Kidney (tissue), 14 donors: ENCODE results near the gene TRIM26. TPM values are rescaled to one million over a fixed set of nuclear protein-coding genes. Genes with fewer than 3 reads are reported as not detected.
A peak's percentile ranks its signal among the peaks of the same experiment; 100 is the strongest.

ENCODE experiments used
- DNase-seq, 5 donors: peaks; one replicate each; pipeline ENCODE4 v3.0.0-alpha.2; 2013 to 2020
- FAIRE-seq: peaks from 2 replicates; lab custom pipeline; 2012; peaks lifted over from hg19 to GRCh38; lab: Jason Lieb, UNC
- H3K27ac ChIP-seq, 2 donors: one replicate each; pipeline ENCODE4 v1.7.0; 2013; ENCODE audit warnings: low read depth in 2 of 2, low read length in 2 of 2, inconsistent platforms in 1 of 2
- H3K27me3 ChIP-seq: one replicate; pipeline ENCODE4 v1.7.1; 2013; ENCODE audit warnings: low read length, inconsistent platforms; ENCODE audit not compliant: control insufficient read depth, insufficient read depth
- H3K36me3 ChIP-seq, 3 donors: one replicate each; pipeline versions ENCODE4 v1.7.0 to v1.7.1; 2013; ENCODE audit warnings: low read length in 3 of 3, control low read depth in 1 of 3, inconsistent platforms in 1 of 3; ENCODE audit not compliant: insufficient read depth in 3 of 3, control insufficient read depth in 2 of 3
- H3K4me1 ChIP-seq, 3 donors: one replicate each; pipeline versions ENCODE4 v1.7.0 to v1.7.1; 2013; ENCODE audit warnings: low read length in 3 of 3, inconsistent platforms in 1 of 3, low read depth in 1 of 3; ENCODE audit not compliant: control insufficient read depth in 2 of 3, insufficient read depth in 2 of 3
- H3K4me3 ChIP-seq, 3 donors: one replicate each; pipeline versions ENCODE4 v1.7.0 to v1.8.1; 2013; ENCODE audit warnings: low read length in 3 of 3, control low read depth in 1 of 3, inconsistent platforms in 1 of 3
- H3K9ac ChIP-seq, 3 donors: one replicate each; pipeline versions ENCODE4 v1.7.0 to v1.7.1; 2013; ENCODE audit warnings: low read length in 3 of 3, control low read depth in 1 of 3, inconsistent platforms in 1 of 3
- H3K9me3 ChIP-seq, 3 donors: one replicate each; pipeline versions ENCODE4 v1.7.0 to v1.7.1; 2013; ENCODE audit warnings: low read length in 3 of 3, control low read depth in 1 of 3, inconsistent platforms in 1 of 3; ENCODE audit not compliant: control insufficient read depth in 2 of 3, insufficient read depth in 1 of 3
- intact Hi-C: fragments of 100-400 bp; cut with DNase I; formaldehyde crosslinking; loops from one replicate; pipeline ENCODE4 v1.11.1; 2022
- polyA plus RNA-seq: library from polyadenylated mRNA; stranded (reverse); fragments of 350-450 nt; fragmentation: Illumina TruSeq; extraction: RNeasy Lipid Tissue Mini Kit (QIAGEN cat#74804); gene quantifications from one replicate; pipeline ENCODE4 v1.2.3, GENCODE V29; 2014; ENCODE audit warnings: low read depth, low replicate concordance; ENCODE audit not compliant: insufficient read depth
- total RNA-seq: library from RNA; stranded (reverse); fragmentation: NEBNext Ultra II Directional; extraction: Animal tissue kit (Norgen Biotek cat#: 25700); gene quantifications from one replicate; pipeline ENCODE4 v1.2.1, GENCODE V29; 2021
- TF ChIP-seq, protein P1 (sequence below): IDR thresholded peaks from 3 replicates; pipeline ENCODE4 v1.5.1; 2012; ENCODE audit warnings: mild to moderate bottlenecking, moderate library complexity, borderline replicate concordance; ENCODE audit not compliant: insufficient read depth; ENCODE audit errors: extremely low read depth
- donor health status: control.
- donor health status: control.
- donor health status: control.
- donor health status: control.
- donor health status: control.
- donor health status: DM: yes; HTN: yes; CAD: no.
- donor health status: Normal renal cell carcinoma (clear cell type).

The TRIM26 gene
- total and polyA plus RNA-seq, 2 donors from 2014 or later, result 28.0 to 63.9 TPM

DNA sequence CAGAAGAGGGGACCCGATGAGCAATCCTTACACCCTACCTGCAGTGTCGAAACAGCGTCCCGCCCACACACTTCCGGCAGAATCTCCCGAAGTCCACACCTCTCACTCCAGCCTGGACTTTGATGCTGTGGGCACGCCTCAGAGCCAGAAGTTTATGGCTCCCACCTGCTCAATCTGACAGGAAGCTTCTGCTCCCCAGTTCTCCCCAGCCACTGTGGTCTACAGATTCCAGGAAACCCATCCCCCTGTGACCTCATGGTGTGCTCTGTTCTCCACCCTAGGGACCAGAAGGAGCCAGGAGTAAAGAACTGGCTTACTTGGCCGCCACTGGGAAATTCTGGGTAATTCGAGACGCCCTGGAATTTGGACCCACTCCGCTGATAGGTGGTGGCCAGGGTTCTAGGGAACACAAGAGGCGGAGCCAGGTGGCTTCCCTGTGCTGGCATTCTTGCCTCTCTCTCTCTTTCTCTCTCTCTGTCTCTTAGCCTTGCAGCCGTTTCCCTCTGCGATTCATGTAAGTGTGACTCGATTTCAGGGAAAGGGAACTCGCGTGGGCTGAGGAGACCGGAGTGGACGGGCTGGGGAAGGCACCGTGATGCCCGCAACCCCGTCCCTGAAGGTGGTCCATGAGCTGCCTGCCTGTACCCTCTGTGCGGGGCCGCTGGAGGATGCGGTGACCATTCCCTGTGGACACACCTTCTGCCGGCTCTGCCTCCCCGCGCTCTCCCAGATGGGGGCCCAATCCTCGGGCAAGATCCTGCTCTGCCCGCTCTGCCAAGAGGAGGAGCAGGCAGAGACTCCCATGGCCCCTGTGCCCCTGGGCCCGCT, 49.9 kb downstream of the TRIM26 start, which contains the start of gene TRIM15:
Gene TRIM15 (plus strand): TSS at position 457 of the 828 bp plus-strand sequence. CDS start 139 bp downstream, at position 596.
- H3K36me3 ChIP-seq, result peaks cover 0 to 4% (median 4%) of the 10 kb centered on the region in 3 donors
- H3K9me3 ChIP-seq, result no peaks in the 10 kb centered on the region
- TF ChIP-seq, protein P1, sequence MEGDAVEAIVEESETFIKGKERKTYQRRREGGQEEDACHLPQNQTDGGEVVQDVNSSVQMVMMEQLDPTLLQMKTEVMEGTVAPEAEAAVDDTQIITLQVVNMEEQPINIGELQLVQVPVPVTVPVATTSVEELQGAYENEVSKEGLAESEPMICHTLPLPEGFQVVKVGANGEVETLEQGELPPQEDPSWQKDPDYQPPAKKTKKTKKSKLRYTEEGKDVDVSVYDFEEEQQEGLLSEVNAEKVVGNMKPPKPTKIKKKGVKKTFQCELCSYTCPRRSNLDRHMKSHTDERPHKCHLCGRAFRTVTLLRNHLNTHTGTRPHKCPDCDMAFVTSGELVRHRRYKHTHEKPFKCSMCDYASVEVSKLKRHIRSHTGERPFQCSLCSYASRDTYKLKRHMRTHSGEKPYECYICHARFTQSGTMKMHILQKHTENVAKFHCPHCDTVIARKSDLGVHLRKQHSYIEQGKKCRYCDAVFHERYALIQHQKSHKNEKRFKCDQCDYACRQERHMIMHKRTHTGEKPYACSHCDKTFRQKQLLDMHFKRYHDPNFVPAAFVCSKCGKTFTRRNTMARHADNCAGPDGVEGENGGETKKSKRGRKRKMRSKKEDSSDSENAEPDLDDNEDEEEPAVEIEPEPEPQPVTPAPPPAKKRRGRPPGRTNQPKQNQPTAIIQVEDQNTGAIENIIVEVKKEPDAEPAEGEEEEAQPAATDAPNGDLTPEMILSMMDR, result no peak
- intact Hi-C loops, result no loop called here
- FAIRE-seq, result no peak
- peaks cover 2% of the 10 kb centered on the region for H3K27me3 ChIP-seq
- H3K9ac ChIP-seq, result peak within 1 kb of the TSS in 1 of 3 donors; percentile 63
- peak within 1 kb of the TSS; percentile 62 to 89 for H3K27ac ChIP-seq
- DNase-seq, result no peak
- peak within 1 kb of the TSS in 2 of 3 donors; percentile 66 to 67 for H3K4me3 ChIP-seq
- H3K4me1 ChIP-seq, result no peaks in the 10 kb centered on the region

DNA sequence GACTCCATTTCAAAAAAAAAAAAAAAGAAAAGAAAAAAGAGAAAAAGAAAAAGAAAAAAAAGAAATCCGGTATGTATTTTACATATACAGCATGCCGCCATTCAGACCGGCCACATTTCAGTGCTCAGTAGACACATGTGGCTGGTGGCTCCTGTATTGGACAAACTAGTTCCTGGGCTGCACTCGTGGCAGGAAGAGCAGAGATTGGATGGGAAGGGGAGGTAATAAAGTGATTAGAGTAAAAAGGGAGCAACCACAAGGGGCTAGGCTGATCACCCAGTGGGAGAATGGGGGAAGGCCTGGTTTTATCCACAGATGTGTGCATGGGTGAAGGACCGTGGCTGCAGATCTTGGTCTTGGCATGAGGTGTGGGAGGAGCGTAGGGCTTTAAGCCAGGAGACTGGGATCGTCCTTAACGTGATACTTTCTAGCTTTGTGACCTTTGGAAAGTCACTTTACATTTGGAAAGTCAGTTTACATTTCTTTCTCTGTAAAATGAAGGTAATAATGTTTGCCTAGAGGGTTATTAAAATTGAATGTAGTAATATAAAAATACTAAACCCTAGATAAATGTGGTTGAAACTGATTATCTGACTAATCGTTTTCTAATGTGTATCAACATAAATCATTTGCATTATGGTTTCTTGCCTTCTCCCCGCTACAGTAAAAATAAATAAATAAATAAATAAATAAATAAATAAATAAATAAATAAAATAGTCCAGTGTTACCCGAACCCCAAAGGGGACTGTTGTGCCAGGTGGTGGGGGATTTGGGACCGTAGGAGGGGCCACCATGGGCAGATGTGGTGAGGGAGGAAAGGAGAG, 50.7 kb downstream of the TRIM26 start:
- Histone ChIP-seq H3K27me3 (no peaks in the 10 kb centered on the region), H3K9me3 (no peaks in the 10 kb centered on the region), H3K36me3 (peaks cover 0 to 2% (median 0%) of the 10 kb centered on the region in 3 donors), H3K4me3 (peak overlapping the region in 2 of 3 donors; percentile 40 to 66), H3K27ac (peak overlapping the region in 1 of 2 donors; percentile 89), H3K9ac (no peak overlapping the region), H3K4me1 (no peaks in the 10 kb centered on the region)
- no peak for FAIRE-seq
- DNase-seq, result no peak
- intact Hi-C loops, result no loop called here
- TF ChIP-seq, protein P1, result no peak

DNA sequence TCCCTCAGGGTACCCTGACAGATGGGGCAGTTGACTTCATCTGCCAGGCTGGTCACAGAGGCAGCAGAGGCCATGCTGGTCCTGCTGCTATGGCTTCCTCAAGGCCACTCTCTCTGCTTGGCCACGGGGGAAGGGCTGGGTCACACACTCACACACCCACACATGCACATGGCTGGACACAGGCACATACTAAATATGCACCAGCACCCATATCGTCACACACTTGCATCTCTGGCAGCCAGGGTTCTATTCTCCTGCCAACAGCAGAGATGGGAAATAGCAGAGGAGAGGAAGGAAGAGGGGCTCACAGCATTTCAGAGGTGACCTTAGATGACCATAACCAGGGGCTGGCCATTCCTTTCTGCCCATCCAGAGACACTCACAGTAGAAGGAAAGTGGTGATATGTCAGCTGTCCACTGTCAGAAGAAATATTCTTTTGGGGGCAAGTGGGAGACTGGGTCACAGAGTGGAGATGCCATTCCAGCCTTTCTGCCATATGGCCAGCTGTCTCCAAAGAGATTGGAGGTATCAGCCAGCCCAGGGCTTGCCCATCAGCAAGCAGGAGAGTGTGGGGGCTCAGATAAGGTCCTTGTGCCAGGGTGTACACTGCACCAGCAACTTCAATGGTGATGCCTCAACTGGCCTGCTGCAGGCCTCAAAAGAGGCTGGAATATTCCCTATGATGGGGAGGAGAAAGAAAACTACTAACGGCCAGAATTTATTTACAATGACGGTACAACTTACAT, 52.2 kb downstream of the TRIM26 start, which contains the start of gene TRIM10:
Gene TRIM10 (minus strand): TSS at position 427 of the 747 bp plus-strand sequence. CDS start 353 bp downstream, at position 74.
- H3K9ac ChIP-seq, result no peak within 1 kb of the TSS
- no peak within 1 kb of the TSS for H3K27ac ChIP-seq
- DNase-seq (no peak), FAIRE-seq (no peak)
- H3K27me3 ChIP-seq, result no peaks in the 10 kb centered on the region
- TF ChIP-seq, protein P1, result no peak
- H3K4me3 ChIP-seq, result no peak within 1 kb of the TSS
- no peaks in the 10 kb centered on the region for H3K9me3 ChIP-seq
- H3K4me1 ChIP-seq, result peaks cover 0 to 4% (median 2%) of the 10 kb centered on the region in 3 donors
- intact Hi-C loops, result no loop called here
- no peaks in the 10 kb centered on the region for H3K36me3 ChIP-seq
